Measurements from ENCODE around the gene NRCAM.
A peak's percentile ranks its signal among the peaks of the same experiment; 100 is the strongest.

NRCAM gene

GRCh38 chr7:108413782-108414492 is 42.3 kb downstream of the NRCAM start:
- H3K4me3 ChIP-seq (ENCODE audit: low read depth, low read length): no peak overlapping the region
- CTCF ChIA-PET: interaction anchor here (0.5 to 1.0 kb wide), 3 partner anchors 233 to 317 kb away, joined by 3 read pairs; no protein-coding TSS in a partner anchor
- TF ChIP-seq ZNF530 (tag by site-specific recombination; IDR thresholded peaks at IDR 0.05; ENCODE audit: low read depth) (no peak), OSR2 (tag by site-specific recombination; IDR thresholded peaks at IDR 0.05) (0 out of 2 replicates have a peak, but pooled peaks have one; percentile 43), ZNF571 (tag by site-specific recombination; IDR thresholded peaks at IDR 0.05) (no peak), YY1 (tag by site-specific recombination; IDR thresholded peaks at IDR 0.05) (0 out of 2 replicates have a peak, but pooled peaks have one; percentile 16), ZNF16 (tag by site-specific recombination; IDR thresholded peaks at IDR 0.05; ENCODE audit: low read depth) (no peak), ZFP69B (tag by site-specific recombination; IDR thresholded peaks at IDR 0.05) (no peak), ZNF621 (tag by site-specific recombination; IDR thresholded peaks at IDR 0.05) (no peak), ZNF211 (tag by site-specific recombination; IDR thresholded peaks at IDR 0.05; ENCODE audit: low read depth) (no peak)
- POLR2A ChIA-PET: no interaction called here
- no peaks in the 10 kb centered on the region for H3K9me3 ChIP-seq (ENCODE audit: control insufficient read depth, insufficient read depth, low read depth, low read length)
- H3K27ac ChIP-seq (ENCODE audit: extremely low read depth, low read depth, low read length): no peak overlapping the region; the same call in 1 of the 2 replicates
- H3K4me1 ChIP-seq (ENCODE audit: control insufficient read depth, insufficient read depth, low read length): peaks cover 18% of the 10 kb centered on the region
- no peaks in the 10 kb centered on the region for H3K36me3 ChIP-seq (ENCODE audit: control insufficient read depth in 2 of 2, insufficient read depth in 1 of 2, low read length in 2 of 2)

GRCh38 chr7:108413337-108413736 is 42.9 kb downstream of the NRCAM start:
- ChIA-PET CTCF (no interaction called here), POLR2A (no interaction called here)
- Histone ChIP-seq H3K9me3 (ENCODE audit: control insufficient read depth, insufficient read depth, low read depth, low read length) (no peaks in the 10 kb centered on the region), H3K36me3 (ENCODE audit: control insufficient read depth in 2 of 2, insufficient read depth in 1 of 2, low read length in 2 of 2) (no peaks in the 10 kb centered on the region), H3K4me3 (ENCODE audit: low read depth, low read length) (no peak overlapping the region), H3K27ac (ENCODE audit: extremely low read depth, low read depth, low read length) (no peak overlapping the region), H3K4me1 (ENCODE audit: control insufficient read depth, insufficient read depth, low read length) (peaks cover 18% of the 10 kb centered on the region)
- TF ChIP-seq, protein P1, sequence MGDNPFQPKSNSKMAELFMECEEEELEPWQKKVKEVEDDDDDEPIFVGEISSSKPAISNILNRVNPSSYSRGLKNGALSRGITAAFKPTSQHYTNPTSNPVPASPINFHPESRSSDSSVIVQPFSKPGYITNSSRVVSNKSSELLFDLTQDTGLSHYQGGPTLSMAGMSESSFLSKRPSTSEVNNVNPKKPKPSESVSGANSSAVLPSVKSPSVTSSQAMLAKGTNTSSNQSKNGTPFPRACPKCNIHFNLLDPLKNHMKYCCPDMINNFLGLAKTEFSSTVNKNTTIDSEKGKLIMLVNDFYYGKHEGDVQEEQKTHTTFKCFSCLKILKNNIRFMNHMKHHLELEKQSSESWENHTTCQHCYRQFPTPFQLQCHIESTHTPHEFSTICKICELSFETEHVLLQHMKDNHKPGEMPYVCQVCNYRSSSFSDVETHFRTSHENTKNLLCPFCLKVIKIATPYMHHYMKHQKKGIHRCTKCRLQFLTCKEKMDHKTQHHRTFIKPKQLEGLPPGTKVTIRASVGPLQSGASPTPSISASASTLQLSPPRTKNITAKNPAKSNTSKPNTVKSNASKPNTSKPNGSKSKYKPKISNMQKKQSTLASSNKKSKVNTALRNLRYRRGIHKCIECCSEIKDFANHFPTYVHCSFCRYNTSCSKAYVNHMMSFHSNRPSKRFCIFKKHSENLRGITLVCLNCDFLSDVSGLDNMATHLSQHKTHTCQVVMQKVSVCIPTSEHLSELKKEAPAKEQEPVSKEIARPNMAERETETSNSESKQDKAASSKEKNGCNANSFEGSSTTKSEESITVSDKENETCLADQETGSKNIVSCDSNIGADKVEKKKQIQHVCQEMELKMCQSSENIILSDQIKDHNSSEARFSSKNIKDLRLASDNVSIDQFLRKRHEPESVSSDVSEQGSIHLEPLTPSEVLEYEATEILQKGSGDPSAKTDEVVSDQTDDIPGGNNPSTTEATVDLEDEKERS (tag by site-specific recombination; IDR thresholded peaks at IDR 0.05): no peak
- TF ChIP-seq ZBTB21 (tag by site-specific recombination; IDR thresholded peaks at IDR 0.05): no peak
- TF ChIP-seq, protein P2, sequence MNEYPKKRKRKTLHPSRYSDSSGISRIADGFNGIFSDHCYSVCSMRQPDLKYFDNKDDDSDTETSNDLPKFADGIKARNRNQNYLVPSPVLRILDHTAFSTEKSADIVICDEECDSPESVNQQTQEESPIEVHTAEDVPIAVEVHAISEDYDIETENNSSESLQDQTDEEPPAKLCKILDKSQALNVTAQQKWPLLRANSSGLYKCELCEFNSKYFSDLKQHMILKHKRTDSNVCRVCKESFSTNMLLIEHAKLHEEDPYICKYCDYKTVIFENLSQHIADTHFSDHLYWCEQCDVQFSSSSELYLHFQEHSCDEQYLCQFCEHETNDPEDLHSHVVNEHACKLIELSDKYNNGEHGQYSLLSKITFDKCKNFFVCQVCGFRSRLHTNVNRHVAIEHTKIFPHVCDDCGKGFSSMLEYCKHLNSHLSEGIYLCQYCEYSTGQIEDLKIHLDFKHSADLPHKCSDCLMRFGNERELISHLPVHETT (tag by site-specific recombination; IDR thresholded peaks at IDR 0.05): no peak
- TF ChIP-seq ZNF571 (tag by site-specific recombination; IDR thresholded peaks at IDR 0.05): no peak
- no peak for TF ChIP-seq ZBTB6 (tag by site-specific recombination; IDR thresholded peaks at IDR 0.05)
- TF ChIP-seq ZNF701 (tag by site-specific recombination; IDR thresholded peaks at IDR 0.05): no peak
- TF ChIP-seq ZNF426 (tag by site-specific recombination; IDR thresholded peaks at IDR 0.05): no peak
- no peak for TF ChIP-seq ZNF132 (tag by site-specific recombination; IDR thresholded peaks at IDR 0.05; ENCODE audit: borderline replicate concordance)
- no peak for TF ChIP-seq ZNF558 (tag by site-specific recombination; IDR thresholded peaks at IDR 0.05)

DNA sequence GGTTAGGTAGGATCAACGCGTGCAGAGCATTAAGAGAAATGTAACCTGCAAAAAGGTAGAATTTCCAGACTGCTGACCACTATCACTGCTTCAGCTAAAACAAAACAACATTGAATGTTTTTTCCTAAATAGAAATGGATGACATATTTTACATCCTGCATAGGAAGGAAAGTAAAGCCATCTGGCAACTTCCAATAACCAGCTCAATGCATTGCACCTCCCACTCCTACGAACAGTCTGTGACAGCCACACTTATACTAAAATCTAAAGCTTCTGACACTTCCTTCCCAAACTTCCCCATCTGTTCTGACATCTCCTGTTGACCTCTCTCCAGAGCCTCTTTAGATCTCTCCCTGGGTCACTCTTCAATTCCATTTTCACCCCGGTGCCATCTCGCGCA is 47.1 kb downstream of the NRCAM start:
- TF ChIP-seq SCRT1 (tag by site-specific recombination; IDR thresholded peaks at IDR 0.05; ENCODE audit: borderline replicate concordance) (no peak), ZNF785 (tag by site-specific recombination; IDR thresholded peaks at IDR 0.05) (no peak), PRDM1 (tag by site-specific recombination; IDR thresholded peaks at IDR 0.05) (no peak), ZNF133 (tag by site-specific recombination; IDR thresholded peaks at IDR 0.05) (no peak), REPIN1 (tag by site-specific recombination; IDR thresholded peaks at IDR 0.05; ENCODE audit: low read depth) (no peak), ZNF341 (tag by site-specific recombination; IDR thresholded peaks at IDR 0.05; ENCODE audit: low read depth) (no peak)
- TF ChIP-seq, protein P3, sequence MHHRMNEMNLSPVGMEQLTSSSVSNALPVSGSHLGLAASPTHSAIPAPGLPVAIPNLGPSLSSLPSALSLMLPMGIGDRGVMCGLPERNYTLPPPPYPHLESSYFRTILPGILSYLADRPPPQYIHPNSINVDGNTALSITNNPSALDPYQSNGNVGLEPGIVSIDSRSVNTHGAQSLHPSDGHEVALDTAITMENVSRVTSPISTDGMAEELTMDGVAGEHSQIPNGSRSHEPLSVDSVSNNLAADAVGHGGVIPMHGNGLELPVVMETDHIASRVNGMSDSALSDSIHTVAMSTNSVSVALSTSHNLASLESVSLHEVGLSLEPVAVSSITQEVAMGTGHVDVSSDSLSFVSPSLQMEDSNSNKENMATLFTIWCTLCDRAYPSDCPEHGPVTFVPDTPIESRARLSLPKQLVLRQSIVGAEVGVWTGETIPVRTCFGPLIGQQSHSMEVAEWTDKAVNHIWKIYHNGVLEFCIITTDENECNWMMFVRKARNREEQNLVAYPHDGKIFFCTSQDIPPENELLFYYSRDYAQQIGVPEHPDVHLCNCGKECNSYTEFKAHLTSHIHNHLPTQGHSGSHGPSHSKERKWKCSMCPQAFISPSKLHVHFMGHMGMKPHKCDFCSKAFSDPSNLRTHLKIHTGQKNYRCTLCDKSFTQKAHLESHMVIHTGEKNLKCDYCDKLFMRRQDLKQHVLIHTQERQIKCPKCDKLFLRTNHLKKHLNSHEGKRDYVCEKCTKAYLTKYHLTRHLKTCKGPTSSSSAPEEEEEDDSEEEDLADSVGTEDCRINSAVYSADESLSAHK (tag by site-specific recombination; IDR thresholded peaks at IDR 0.05): no peak
- ChIA-PET POLR2A (no interaction called here), CTCF (interaction anchor here (0.6 kb wide), 1 partner anchor 43 kb away, joined by 3 read pairs; no protein-coding TSS in a partner anchor)
- Histone ChIP-seq H3K27ac (ENCODE audit: extremely low read depth, low read depth, low read length) (no peak overlapping the region), H3K4me1 (ENCODE audit: control insufficient read depth, insufficient read depth, low read length) (peaks cover 26% of the 10 kb centered on the region), H3K4me3 (ENCODE audit: low read depth, low read length) (no peak overlapping the region), H3K9me3 (ENCODE audit: control insufficient read depth, insufficient read depth, low read depth, low read length) (no peaks in the 10 kb centered on the region), H3K36me3 (ENCODE audit: control insufficient read depth in 2 of 2, insufficient read depth in 1 of 2, low read length in 2 of 2) (no peaks in the 10 kb centered on the region)
